SK-N-SH treated with all-trans-retinoic acid at 6 μM for 48 hours (cell line): Measurements from ENCODE around the gene ZNF217.
"Not testable (repeated sequence)": the region's sequence is repeated elsewhere in the genome, so short reads cannot be mapped to it uniquely, and the experiment has no call there.

Source experiments
- ATAC-seq: fragments of 200-7000 bp; cut with Tn5 transposase; 3 replicates; pipeline ENCODE4 v1.9.1; 2020; ENCODE audit warnings: mild to moderate bottlenecking, moderate library complexity
- ARNTL ChIP-seq: fragments of 450-650 bp; formaldehyde crosslinking; IDR thresholded peaks from 2 replicates; pipeline ENCODE4 v1.5.0; 2020; ENCODE audit warnings: low read depth, mild to moderate bottlenecking, moderate library complexity, borderline replicate concordance
- BACH2 ChIP-seq: fragments of 250-450 bp; sonication (Bioruptor Pico); IDR thresholded peaks from 2 replicates; pipeline ENCODE4 v1.9.0; 2021; ENCODE audit warnings: mild to moderate bottlenecking, borderline replicate concordance
- CREB5 ChIP-seq: fragments of 250-450 bp; sonication (Bioruptor Pico); IDR thresholded peaks from 2 replicates; pipeline ENCODE4 v1.5.1; 2020; ENCODE audit warnings: low read depth, mild to moderate bottlenecking, moderate library complexity
- CSRNP3 ChIP-seq: fragments of 250-450 bp; sonication (Bioruptor Pico); IDR thresholded peaks from 2 replicates; pipeline ENCODE4 v1.5.1; 2021; ENCODE audit warnings: mild to moderate bottlenecking, moderate library complexity
- ESRRG ChIP-seq: fragments of 250-450 bp; sonication (Bioruptor Pico); IDR thresholded peaks from 2 replicates; pipeline ENCODE4 v1.6.1; 2021; ENCODE audit warnings: mild to moderate bottlenecking
- OSR1 ChIP-seq: fragments of 250-450 bp; sonication (Bioruptor Pico); IDR thresholded peaks from 2 replicates; pipeline ENCODE4 v1.8.0; 2022; ENCODE audit warnings: moderate library complexity, mild to moderate bottlenecking, inconsistent platforms
- PATZ1 ChIP-seq: fragments of 250-450 bp; sonication (Bioruptor Pico); IDR thresholded peaks from 2 replicates; pipeline ENCODE4 v1.8.0; 2020; ENCODE audit warnings: mild to moderate bottlenecking, moderate library complexity, borderline replicate concordance
- POU6F1 ChIP-seq: fragments of 250-450 bp; sonication (Bioruptor Pico); IDR thresholded peaks from 2 replicates; pipeline ENCODE4 v1.8.0; 2021; ENCODE audit warnings: low read depth, mild to moderate bottlenecking, moderate library complexity, borderline replicate concordance
- TOX ChIP-seq: fragments of 250-450 bp; sonication (Bioruptor Pico); IDR thresholded peaks from 2 replicates; pipeline ENCODE4 v1.8.0; 2021; ENCODE audit warnings: mild to moderate bottlenecking, moderate library complexity, borderline replicate concordance
- TSHZ2 ChIP-seq: fragments of 250-450 bp; sonication (Bioruptor Pico); IDR thresholded peaks from 2 replicates; pipeline ENCODE4 v1.5.0; 2020; ENCODE audit warnings: mild to moderate bottlenecking, moderate library complexity
- ZFP3 ChIP-seq: fragments of 250-450 bp; sonication (Bioruptor Pico); IDR thresholded peaks from 2 replicates; pipeline ENCODE4 v1.5.0; 2020; ENCODE audit warnings: mild to moderate bottlenecking, moderate library complexity
- ZFP30 ChIP-seq: fragments of 450-650 bp; formaldehyde crosslinking; IDR thresholded peaks from 2 replicates; pipeline ENCODE4 v1.5.0; 2022; ENCODE audit warnings: mild to moderate bottlenecking, moderate library complexity
- ZNF565 ChIP-seq: fragments of 450-650 bp; formaldehyde crosslinking; conservative IDR thresholded peaks from 2 replicates; pipeline ENCODE4 v1.5.0; 2020; ENCODE audit warnings: low read depth, mild to moderate bottlenecking, moderate library complexity
- ZNF8 ChIP-seq: fragments of 450-650 bp; formaldehyde crosslinking; IDR thresholded peaks from 2 replicates; pipeline ENCODE4 v1.5.0; 2020; ENCODE audit warnings: mild to moderate bottlenecking, moderate library complexity

ZNF217 gene

GRCh38 chr20:53597521-53598120 is 4.0 kb upstream of the ZNF217 start:
- no peak for TF ChIP-seq TOX (CRISPR knock-in tag)
- TF ChIP-seq ARNTL = no peak
- no peak for TF ChIP-seq CSRNP3
- no peak for TF ChIP-seq ZNF565 (CRISPR knock-in tag)
- TF ChIP-seq ZNF8 = no peak
- TF ChIP-seq CREB5 = no peak
- no peak for TF ChIP-seq TSHZ2 (CRISPR knock-in tag)
- TF ChIP-seq ZFP3 = no peak
- no peak for ATAC-seq

- ATAC-seq = no peak
- no peak for TF ChIP-seq OSR1 (CRISPR knock-in tag)
Observed at GRCh38 chr20:53597030-53597482, 3.4 kb upstream of the ZNF217 start.

- ATAC-seq = not testable (repeated sequence)
Observed at GRCh38 chr20:53596189-53597001, 2.8 kb upstream of the ZNF217 start.

GRCh38 chr20:53595742-53596141 is 2.1 kb upstream of the ZNF217 start:
- not testable (repeated sequence) for ATAC-seq

GRCh38 chr20:53595018-53595378 is 1.4 kb upstream of the ZNF217 start:
- no peak for ATAC-seq
- TF ChIP-seq POU6F1 (CRISPR knock-in tag) = no peak

GRCh38 chr20:53594068-53595017 is 704 bp upstream of the ZNF217 start:
- ATAC-seq = peak; percentile 75

More at GRCh38 chr20:53594068-53595017, 704 bp upstream of the ZNF217 start:
- TF ChIP-seq ESRRG = no peak
- TF ChIP-seq BACH2 = no peak
- TF ChIP-seq ARNTL = no peak
- TF ChIP-seq ZFP30 (CRISPR knock-in tag) = no peak
- TF ChIP-seq ZNF8 = no peak
- TF ChIP-seq PATZ1 (CRISPR knock-in tag) = no peak
